Right lobe of liver (tissue), 6 donors: ENCODE results near the gene CAMK1. TPM values are rescaled to one million over a fixed set of nuclear protein-coding genes. Genes with fewer than 3 reads are reported as not detected.

Source experiments
- ATAC-seq, 4 donors: fragments of 200-7000 bp; cut with Tn5 transposase; one replicate each; pipeline ENCODE4 v1.9.1; 2020; ENCODE audit warnings: mild to moderate bottlenecking in 4 of 4, moderate library complexity in 4 of 4
- DNase-seq, 3 donors: peaks; one replicate each; pipeline ENCODE4 v3.0.0-alpha.2; 2020
- H3K27ac ChIP-seq, 3 donors: fragments of 200-600 bp; one replicate each; pipeline ENCODE4 v1.8.0; 2022
- H3K27me3 ChIP-seq, 2 donors: fragments of 200-600 bp; one replicate each; pipeline ENCODE4 v1.8.0; 2022
- H3K36me3 ChIP-seq, 4 donors: fragments of 200-600 bp; sonication (generic) in 1 of 4; one replicate each; pipeline versions ENCODE4 v1.5.1 to v1.8.0; 2017 to 2022; ENCODE audit warnings: control low read depth in 1 of 4
- H3K4me1 ChIP-seq, 4 donors: fragments of 200-600 bp; sonication (generic) in 1 of 4; one replicate each; pipeline versions ENCODE4 v1.5.1 to v1.8.0; 2017 to 2022; ENCODE audit warnings: control low read depth in 1 of 4
- H3K4me3 ChIP-seq, 3 donors: fragments of 200-600 bp; one replicate each; pipeline ENCODE4 v1.8.0; 2022
- H3K9me3 ChIP-seq, 4 donors: fragments of 200-600 bp; sonication (generic) in 1 of 4; one replicate each; pipeline versions ENCODE4 v1.5.1 to v1.8.0; 2017 to 2022; ENCODE audit warnings: control low read depth in 1 of 4
- POLR2A ChIP-seq: fragments of 450-650 bp; IDR thresholded peaks from one replicate; pipeline ENCODE4 v1.6.1; 2017; ENCODE audit warnings: antibody characterized with exemption, mild to moderate bottlenecking
- WGBS: methylation state at CpG from one replicate; pipeline ENCODE4 v1.1.6; 2018; ENCODE audit warnings: low coverage, low lambda C conversion rate; ENCODE audit not compliant: insufficient coverage; ENCODE audit errors: missing lambda C conversion rate; 5-methylcytosine and 5-hydroxymethylcytosine counted together
- intact Hi-C, 2 donors: fragments of 100-400 bp; cut with DNase I; formaldehyde crosslinking; loops; one replicate each; pipeline versions ENCODE4 v1.11.2 to v1.14.1; 2022
- total RNA-seq, 6 experiments: library from RNA; depleted of rRNA in 2 of 6; stranded (reverse); fragments of >200 nt in 2 of 6; fragmentation: NEBNext Ultra II Directional in 3 of 6; extraction: Animal tissue kit (Norgen Biotek cat#: 25700) in 3 of 6; gene quantifications; one replicate each; pipeline versions ENCODE4 v1.1.0 to v1.2.4, GENCODE V29; 2016 to 2023
- TF ChIP-seq, protein P1 (sequence below), 4 donors: fragments of 200-600 bp in 3 of 4; fragments of 450-650 bp in 1 of 4; IDR thresholded peaks; one replicate each; pipeline versions ENCODE4 v1.5.1 to v1.8.0; 2016 to 2022; ENCODE audit warnings: antibody characterized with exemption in 4 of 4, mild to moderate bottlenecking in 2 of 4
- donor health status: DM: no; HTN: yes; CAD: no.
- donor health status: DM: no; HTN: no; CAD: no.
- donor health status: DM: no; HTN: no; CAD: no.
- donor health status: DM: no; HTN: yes; CAD: no.
- donor health status: DM: no; HTN: yes; CAD: no.

CAMK1 gene
- total RNA-seq, 6 experiments from 2014 or later = 10.8 to 33.4 (median 24.5) TPM

DNA sequence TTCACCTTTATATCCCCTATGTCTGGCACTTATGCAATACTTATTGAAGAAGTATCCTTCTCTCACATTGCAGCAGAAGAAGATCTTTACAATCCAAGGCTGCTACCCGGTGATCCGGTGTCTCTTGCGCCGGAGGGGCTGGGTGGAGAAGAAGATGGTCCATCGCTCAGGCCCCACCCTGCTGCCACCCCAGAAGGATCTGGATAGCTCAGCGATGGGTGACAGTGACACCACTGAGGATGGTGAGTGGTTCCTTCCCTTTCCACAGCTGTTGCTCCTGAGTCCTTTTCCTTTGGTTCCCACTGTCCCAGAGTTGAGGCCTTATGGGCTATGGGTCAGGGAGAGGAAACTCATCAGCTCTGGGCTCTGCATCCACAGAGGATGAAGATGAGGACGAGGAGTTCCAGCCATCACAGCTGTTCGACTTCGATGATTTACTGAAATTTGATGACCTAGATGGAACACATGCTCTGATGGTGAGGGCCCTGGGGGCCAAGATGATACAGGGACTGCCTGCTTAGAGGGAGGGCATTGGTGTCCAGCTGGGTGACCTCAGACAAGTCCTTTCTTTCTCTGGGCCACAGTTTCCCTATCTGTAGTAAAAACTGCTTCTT, 43.2 kb upstream of the CAMK1 start:
- H3K9me3 ChIP-seq = no peaks in the 10 kb centered on the region
- intact Hi-C loops = no loop called here
- H3K36me3 ChIP-seq = no peaks in the 10 kb centered on the region
- H3K27me3 ChIP-seq = no peaks in the 10 kb centered on the region
- H3K4me3 ChIP-seq = no peak overlapping the region
- WGBS = 96% methylated on average over 4 of the region's 9 CpGs
- no peak overlapping the region for H3K27ac ChIP-seq
- DNase-seq (no peak), ATAC-seq (no peak)
- TF ChIP-seq POLR2A = no peak
- TF ChIP-seq, protein P1, sequence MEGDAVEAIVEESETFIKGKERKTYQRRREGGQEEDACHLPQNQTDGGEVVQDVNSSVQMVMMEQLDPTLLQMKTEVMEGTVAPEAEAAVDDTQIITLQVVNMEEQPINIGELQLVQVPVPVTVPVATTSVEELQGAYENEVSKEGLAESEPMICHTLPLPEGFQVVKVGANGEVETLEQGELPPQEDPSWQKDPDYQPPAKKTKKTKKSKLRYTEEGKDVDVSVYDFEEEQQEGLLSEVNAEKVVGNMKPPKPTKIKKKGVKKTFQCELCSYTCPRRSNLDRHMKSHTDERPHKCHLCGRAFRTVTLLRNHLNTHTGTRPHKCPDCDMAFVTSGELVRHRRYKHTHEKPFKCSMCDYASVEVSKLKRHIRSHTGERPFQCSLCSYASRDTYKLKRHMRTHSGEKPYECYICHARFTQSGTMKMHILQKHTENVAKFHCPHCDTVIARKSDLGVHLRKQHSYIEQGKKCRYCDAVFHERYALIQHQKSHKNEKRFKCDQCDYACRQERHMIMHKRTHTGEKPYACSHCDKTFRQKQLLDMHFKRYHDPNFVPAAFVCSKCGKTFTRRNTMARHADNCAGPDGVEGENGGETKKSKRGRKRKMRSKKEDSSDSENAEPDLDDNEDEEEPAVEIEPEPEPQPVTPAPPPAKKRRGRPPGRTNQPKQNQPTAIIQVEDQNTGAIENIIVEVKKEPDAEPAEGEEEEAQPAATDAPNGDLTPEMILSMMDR (IDR thresholded peaks at IDR 0.05) = no peak
- H3K4me1 ChIP-seq = no peaks in the 10 kb centered on the region

DNA sequence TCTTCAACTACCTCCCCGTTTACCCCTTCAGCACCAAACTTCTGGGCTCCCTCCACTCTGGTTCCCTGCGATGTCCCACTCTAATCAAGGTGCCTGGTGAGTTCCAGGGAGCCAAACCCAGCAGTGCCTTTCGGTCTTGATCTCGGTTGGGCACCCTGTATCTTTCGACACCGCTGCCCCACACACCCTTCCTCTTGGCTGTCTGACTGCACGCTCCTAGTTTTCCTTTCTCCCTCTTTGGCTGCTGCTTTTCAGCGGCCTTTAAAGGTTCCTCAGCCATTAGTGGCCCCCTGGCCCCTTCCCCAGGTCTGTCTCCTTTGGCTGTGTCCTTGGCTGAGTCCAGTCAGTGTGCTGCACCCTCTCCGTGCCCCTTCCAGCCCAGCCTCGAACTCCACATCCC, 41.1 kb upstream of the CAMK1 start:
- peak overlapping the region in 2 of 3 donors; percentile 62 to 73 for H3K4me3 ChIP-seq
- H3K4me1 ChIP-seq = no peaks in the 10 kb centered on the region
- WGBS = 78% methylated on average over 10 of the region's 10 CpGs
- no peak overlapping the region for H3K27ac ChIP-seq
- DNase-seq (no peak), ATAC-seq (no peak)
- H3K9me3 ChIP-seq = no peaks in the 10 kb centered on the region
- intact Hi-C loops = no loop called here
- peaks cover 0 to 12% (median 3%) of the 10 kb centered on the region in 4 donors for H3K36me3 ChIP-seq
- no peaks in the 10 kb centered on the region for H3K27me3 ChIP-seq
- TF ChIP-seq POLR2A = no peak
- TF ChIP-seq, protein P1 (IDR thresholded peaks at IDR 0.05) = no peak

DNA sequence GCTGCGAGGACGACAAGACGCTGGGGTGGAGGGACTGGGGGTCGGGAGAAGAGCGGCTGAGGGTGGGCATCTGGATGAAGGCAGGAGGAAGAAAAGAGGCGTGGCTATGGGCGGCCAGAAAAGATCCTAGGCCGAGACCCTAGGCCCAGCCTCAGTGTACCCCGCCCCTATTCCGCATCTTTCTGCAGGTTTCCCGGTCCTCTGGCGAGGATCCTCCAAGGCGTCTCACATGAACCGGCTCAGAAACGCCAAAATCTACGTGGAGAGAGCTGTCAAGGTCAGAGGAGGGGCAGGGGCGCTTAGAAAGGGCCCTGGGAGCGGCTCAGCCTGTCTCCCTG, 40.7 kb upstream of the CAMK1 start:
- no peaks in the 10 kb centered on the region for H3K9me3 ChIP-seq
- H3K27ac ChIP-seq = peak overlapping the region; percentile 66 to 90 (median 83)
- peaks cover 0 to 17% (median 4%) of the 10 kb centered on the region in 4 donors for H3K36me3 ChIP-seq
- H3K4me3 ChIP-seq = peak overlapping the region; percentile 62 to 87 (median 73)
- WGBS = 8% methylated on average over 11 of the region's 18 CpGs
- TF ChIP-seq, protein P1 (IDR thresholded peaks at IDR 0.05) = no peak
- no peak for TF ChIP-seq POLR2A
- ATAC-seq (no peak), DNase-seq (no peak)
- no peaks in the 10 kb centered on the region for H3K27me3 ChIP-seq
- no peaks in the 10 kb centered on the region for H3K4me1 ChIP-seq
- intact Hi-C loops = no loop called here

DNA sequence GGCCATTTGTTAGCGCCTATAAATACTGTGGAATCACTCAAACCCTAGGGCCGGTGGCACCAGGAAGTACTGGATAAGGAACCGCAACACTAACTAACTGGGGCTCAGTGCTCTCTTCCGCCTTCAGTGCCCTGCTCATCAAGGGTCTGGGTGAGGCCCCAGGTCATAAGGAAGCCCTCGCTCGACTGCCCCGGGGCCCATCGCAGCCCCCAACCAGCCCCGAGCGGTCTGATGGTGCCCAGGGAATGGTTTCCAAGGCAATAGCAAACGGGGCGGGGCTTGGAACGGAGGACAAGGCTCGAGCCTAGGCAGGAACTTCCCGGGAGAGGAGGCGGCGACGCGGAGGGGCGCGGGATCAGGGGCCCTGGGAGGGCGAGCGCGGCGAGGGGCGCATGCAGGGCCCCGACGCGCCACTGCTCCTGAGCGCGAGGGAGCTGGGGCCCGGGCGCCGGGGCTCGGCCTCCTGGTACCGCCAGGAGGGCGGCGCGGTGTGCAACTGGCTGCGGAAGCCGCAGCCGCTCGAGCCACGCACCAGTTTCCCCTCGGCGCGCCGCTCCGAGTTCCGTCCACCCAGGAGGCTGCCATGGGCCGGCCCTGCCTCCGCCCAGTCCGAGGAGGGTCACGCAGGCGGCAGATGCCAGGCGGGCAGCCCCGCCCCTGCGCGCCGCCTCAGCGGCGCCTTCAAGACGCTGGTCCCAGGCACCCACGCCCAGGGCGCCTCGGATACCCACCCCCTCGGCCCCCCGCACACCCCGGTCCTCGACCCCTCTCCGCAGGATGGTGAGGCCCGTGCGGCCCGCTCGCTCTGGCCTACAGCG, 40.1 kb upstream of the CAMK1 start, which contains the start of gene TTLL3:
TSS of gene TTLL3 (plus strand) at position 648 of the 818 bp plus-strand sequence. CDS start 400 bp downstream, outside the sequence.
- peak within 1 kb of the TSS; percentile 66 to 90 (median 83) for H3K27ac ChIP-seq
- H3K4me3 ChIP-seq = peak within 1 kb of the TSS; percentile 62 to 87 (median 73)
- intact Hi-C loops = no loop called here
- WGBS = 3% methylated on average over 18 of the region's 76 CpGs
- H3K27me3 ChIP-seq = no peaks in the 10 kb centered on the region
- H3K9me3 ChIP-seq = no peaks in the 10 kb centered on the region
- peak; percentile 74 to 80 (median 78) for ATAC-seq
- peaks cover 0 to 23% (median 7%) of the 10 kb centered on the region in 4 donors for H3K36me3 ChIP-seq
- DNase-seq = peak; percentile 71 to 77 (median 75)
- no peaks in the 10 kb centered on the region for H3K4me1 ChIP-seq
- TF ChIP-seq POLR2A = peak; percentile 52
- TF ChIP-seq, protein P1 (IDR thresholded peaks at IDR 0.05) = no peak
